Measurements from ENCODE around the gene PFKM.
"Not testable (repeated sequence)": the region's sequence is repeated elsewhere in the genome, so short reads cannot be mapped to it uniquely, and the experiment has no call there.

Gene PFKM

DNA sequence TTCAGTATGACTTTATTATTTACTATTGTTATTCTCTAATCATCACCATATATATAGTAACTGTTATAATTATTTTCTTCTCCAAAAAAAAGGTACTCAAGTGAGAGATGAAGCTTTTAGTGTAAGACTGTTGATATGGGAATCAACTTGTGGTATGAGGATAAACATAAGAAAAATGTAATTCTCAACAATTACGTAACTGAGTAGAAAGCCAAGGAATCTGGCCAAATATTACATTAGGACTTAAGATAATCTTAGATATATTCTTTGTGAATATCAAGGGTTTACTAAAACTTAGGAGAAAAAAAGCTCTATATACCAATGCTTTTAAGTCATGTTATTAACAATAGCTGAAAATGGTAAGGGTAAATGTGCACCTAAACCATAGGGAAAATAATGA lies 26.6 kb upstream of the PFKM start:
- Mint-ChIP-seq H3K4me1 (ENCODE audit: low read depth in 2 of 2) (no peaks in the 10 kb centered on the region), H3K36me3 (ENCODE audit: insufficient read depth) (peaks cover 73% of the 10 kb centered on the region), H3K27me3 (no peaks in the 10 kb centered on the region), H3K9me3 (no peaks in the 10 kb centered on the region), H3K4me3 (no peak overlapping the region), H3K27ac (no peak overlapping the region)
- ATAC-seq (replicated peaks) (no peak), DNase-seq (no peak)

DNA sequence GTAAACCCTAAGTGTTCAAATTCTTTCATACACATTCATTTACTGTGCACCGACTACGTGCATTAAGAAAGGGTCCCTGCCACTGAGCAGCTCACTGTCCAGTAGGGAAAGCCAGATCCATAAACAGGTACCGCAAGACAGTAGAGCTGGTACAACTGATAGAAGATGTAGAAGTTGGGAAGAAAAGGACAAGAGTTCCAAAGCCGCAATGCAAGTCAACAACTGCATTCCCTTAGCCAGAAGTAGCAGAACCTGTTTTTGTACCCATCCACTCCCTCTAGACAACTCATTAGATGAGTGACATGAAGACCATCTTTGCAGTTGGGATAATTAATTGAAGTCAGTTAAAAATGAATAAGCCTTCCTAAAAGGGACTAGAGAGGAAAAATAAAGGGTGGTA lies 14.6 kb upstream of the PFKM start:
- no peaks in the 10 kb centered on the region for H3K9me3 Mint-ChIP-seq
- peak overlapping the region; percentile 84 to 91 for H3K4me3 Mint-ChIP-seq
- H3K27ac Mint-ChIP-seq: peak overlapping the region; percentile 98 to 99
- DNase-seq (no peak), ATAC-seq (replicated peaks) (no peak)
- H3K27me3 Mint-ChIP-seq: no peaks in the 10 kb centered on the region
- H3K4me1 Mint-ChIP-seq (ENCODE audit: low read depth in 2 of 2): peaks cover 24 to 44% of the 10 kb centered on the region in 2 donors
- peaks cover 14% of the 10 kb centered on the region for H3K36me3 Mint-ChIP-seq (ENCODE audit: insufficient read depth)

DNA sequence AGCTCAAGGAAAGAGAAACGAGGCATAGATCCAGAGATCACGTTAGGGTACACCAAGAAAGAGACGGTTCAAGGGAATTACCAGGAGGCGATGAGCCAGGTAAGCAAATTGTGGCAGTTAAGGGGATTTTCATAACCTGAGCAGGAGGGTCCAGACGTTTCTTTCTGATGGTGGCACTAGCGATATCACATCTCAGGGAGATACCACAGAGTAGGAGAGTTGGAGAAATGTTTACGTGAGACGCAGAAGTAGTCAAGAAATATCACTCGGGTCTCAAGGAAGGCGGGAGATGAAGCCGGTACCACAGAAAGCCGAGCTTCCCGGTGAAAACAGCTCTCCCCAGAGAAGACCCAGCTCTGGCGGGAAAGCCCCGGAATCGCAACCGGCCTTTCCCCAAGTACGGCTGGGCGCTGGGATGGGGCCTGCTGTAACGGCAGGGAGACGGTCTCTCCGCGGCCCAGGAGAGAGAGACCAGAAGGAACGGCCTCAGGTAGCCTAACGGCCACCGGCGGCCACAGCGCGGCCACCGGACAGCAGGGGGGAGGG lies 13.8 kb upstream of the PFKM start:
- Mint-ChIP-seq H3K4me1 (ENCODE audit: low read depth in 2 of 2) (peaks cover 24 to 42% of the 10 kb centered on the region in 2 donors), H3K36me3 (ENCODE audit: insufficient read depth) (peaks cover 14% of the 10 kb centered on the region), H3K27me3 (no peaks in the 10 kb centered on the region), H3K4me3 (peak overlapping the region; percentile 84 to 91), H3K27ac (peak overlapping the region; percentile 98 to 99), H3K9me3 (no peaks in the 10 kb centered on the region)
- ATAC-seq (replicated peaks) (peak; percentile 55), DNase-seq (peak; percentile 54 to 57 (median 56))

DNA sequence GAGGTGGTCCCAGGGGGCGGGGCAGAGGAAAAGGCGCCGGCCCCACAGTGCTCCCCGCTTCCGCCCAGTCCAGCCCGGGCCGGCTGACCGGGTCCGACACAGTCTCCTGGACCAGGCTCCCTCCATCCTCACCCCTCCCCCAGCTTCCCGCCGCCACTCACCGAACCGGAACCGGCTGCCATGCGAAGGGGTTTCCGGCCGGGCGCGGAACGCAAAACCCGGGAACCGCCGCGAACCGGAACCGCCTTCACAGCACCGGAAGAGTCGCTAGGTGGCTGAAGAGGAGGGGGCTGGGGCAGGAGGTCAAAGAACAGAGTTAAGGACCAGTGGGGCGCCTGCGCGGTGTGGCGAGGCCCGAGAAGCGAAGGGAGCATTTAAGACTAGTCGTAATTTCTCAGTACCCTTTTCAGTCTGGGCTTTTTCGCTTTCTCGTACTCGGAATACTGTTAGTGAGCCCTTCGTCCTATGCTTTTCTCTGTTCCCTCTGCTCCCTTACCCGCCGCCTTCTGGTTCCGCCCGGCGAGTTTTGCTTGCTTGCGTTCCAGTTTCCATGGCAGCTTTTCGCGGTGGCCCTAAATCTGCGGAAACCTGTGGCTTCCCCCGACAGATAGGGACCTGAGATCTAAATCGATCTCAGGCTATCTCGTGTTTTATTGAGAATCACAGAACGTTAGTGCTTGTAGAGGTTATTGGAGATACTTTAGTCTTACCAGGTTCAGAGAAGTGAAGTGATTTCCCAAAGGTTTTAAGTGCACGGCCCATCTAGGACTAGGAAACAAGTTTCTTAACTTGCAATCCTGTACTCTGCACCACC lies 13.1 kb upstream of the PFKM start, which contains the start of gene SENP1:
Gene SENP1, minus strand, starts transcription at position 213 of the 814 bp plus-strand sequence. CDS start 4,607 bp downstream, outside the sequence.
- Mint-ChIP-seq H3K9me3 (no peaks in the 10 kb centered on the region), H3K4me3 (peak within 1 kb of the TSS; percentile 84 to 91), H3K36me3 (ENCODE audit: insufficient read depth) (peaks cover 11% of the 10 kb centered on the region), H3K27me3 (no peaks in the 10 kb centered on the region), H3K27ac (peak within 1 kb of the TSS; percentile 98 to 99), H3K4me1 (ENCODE audit: low read depth in 2 of 2) (peaks cover 24 to 42% of the 10 kb centered on the region in 2 donors)
- ATAC-seq (replicated peaks): peak; percentile 79
- DNase-seq: peak; percentile 87 to 92 (median 88)

DNA sequence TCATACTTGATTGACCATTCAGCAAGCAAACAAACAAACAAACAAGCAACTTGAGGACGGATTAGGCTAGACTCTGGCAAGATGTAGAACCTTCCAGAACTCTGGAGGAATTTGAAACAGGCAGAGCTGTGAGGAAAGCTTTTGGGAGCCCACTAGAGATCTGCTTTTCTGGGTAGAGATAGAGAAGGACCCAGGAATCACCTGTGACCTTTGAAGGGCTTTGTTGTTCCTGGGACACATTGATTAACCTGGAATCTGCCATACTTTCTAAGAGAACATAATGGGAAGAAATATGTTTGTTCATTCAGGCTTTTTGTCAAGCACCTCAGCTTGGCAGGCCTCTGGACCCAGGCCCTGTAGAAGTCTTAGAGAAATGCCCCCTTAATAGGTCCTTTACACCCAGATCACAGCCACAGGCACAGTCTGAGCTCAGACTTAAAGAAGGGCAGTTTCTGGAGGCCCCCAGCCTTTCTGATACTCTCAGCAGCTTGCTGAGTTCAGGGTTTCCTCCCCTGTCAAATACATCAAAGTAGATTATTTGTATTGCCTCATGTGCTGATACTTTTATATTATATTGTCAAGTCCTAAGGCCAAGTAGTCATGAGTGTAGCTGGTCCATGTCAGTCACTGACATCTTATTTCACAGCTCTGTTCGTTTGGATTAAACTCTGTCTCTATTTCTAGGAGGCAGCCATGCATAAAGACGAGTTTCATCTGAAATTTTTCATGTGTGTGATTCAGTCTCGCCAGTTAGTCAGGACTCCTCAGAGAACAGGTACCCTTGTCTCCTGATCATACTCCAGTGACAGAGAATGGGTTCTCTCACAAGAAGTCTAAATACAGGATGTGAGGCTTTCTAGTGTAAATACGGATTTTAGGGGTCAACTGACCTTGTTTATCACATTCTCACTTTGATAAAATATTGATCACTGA lies 12.2 kb upstream of the PFKM start:
- Mint-ChIP-seq H3K4me1 (ENCODE audit: low read depth in 2 of 2) (peaks cover 24 to 36% of the 10 kb centered on the region in 2 donors), H3K27ac (peak overlapping the region; percentile 98 to 99), H3K27me3 (no peaks in the 10 kb centered on the region), H3K4me3 (peak overlapping the region; percentile 84 to 91), H3K9me3 (no peaks in the 10 kb centered on the region), H3K36me3 (ENCODE audit: insufficient read depth) (peaks cover 11% of the 10 kb centered on the region)
- ATAC-seq (replicated peaks): no peak
- DNase-seq: no peak

DNA sequence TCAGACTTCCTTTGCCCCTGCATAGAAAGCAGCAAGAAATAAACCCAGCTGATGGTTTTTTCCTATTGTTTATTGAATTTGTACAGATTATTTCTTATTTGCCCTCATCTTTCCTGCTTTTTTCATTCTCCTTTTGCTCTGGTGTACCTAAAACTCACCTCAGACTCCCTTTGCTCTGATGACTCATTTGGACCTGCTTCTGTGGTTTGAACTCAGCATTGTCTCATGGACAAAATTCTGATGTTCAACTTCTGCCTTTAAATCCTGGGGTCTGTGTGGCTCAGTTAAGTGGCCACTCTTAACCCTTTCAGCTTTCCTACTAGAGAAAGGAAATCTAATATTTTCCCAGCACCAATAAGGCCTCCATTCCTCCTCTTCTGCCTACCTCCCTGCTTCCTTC lies 9.7 kb upstream of the PFKM start:
- peaks cover 18 to 26% of the 10 kb centered on the region in 2 donors for H3K4me1 Mint-ChIP-seq (ENCODE audit: low read depth in 2 of 2)
- peaks cover 11% of the 10 kb centered on the region for H3K36me3 Mint-ChIP-seq (ENCODE audit: insufficient read depth)
- ATAC-seq (replicated peaks) (no peak), DNase-seq (no peak)
- H3K27ac Mint-ChIP-seq: peak overlapping the region in 1 of 2 donors; percentile 9
- no peak overlapping the region for H3K4me3 Mint-ChIP-seq
- peaks cover 6 to 9% of the 10 kb centered on the region in 2 donors for H3K27me3 Mint-ChIP-seq
- no peaks in the 10 kb centered on the region for H3K9me3 Mint-ChIP-seq

DNA sequence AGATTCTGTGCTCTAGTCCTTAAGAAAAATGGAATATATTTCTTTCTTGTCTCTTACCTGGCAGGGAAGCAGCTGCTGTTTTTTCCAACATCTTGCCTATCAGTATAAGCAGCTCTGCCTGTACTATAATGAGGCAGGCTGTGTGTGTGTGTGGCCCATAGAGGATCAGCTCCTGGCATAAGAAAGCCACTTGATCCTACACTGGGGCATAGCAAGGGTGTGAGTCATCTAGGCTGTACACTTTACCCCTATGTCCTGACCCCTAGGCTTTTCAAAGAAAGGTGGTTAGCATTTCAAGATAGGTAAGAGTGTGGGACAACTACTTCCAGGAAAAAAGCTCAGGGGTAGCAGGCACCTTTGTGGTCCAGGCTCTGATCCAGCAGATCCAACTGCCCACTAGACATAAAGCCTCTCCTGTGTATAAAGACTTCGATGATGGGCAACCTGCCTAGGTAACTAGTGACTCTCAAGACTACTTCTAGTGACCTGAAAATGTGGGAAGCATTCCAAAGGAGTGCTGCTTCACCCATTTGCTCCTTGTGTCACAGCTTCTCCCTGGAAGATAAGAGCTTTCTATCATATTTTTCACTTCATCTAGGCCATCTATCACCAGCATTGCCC lies 8.4 kb upstream of the PFKM start:
- Mint-ChIP-seq H3K4me1 (ENCODE audit: low read depth in 2 of 2) (peaks cover 10 to 16% of the 10 kb centered on the region in 2 donors), H3K4me3 (no peak overlapping the region), H3K9me3 (no peaks in the 10 kb centered on the region), H3K27ac (no peak overlapping the region), H3K36me3 (ENCODE audit: insufficient read depth) (peaks cover 5% of the 10 kb centered on the region), H3K27me3 (peaks cover 19 to 21% of the 10 kb centered on the region in 2 donors)
- no peak for DNase-seq
- ATAC-seq (replicated peaks): no peak

DNA sequence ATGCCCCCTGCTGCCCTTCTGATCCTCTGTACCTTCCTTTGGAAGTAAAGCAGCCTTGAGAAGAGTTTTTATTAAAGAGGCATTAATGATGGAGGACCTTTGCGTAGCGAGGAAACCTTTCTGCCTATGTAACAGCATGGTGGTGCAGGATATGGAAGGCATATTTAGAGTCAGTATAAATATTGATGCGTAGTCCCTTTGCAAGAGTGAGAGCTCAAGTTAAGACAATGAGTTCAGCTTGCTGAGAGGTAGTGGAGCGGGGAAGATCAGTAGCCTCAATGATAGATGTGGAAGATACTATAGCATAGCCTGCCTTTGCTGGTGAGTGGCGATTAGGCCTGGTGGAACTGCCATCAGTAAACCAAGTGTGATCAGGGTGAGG lies 7.9 kb upstream of the PFKM start:
- not testable (repeated sequence) for H3K4me3 Mint-ChIP-seq; H3K27ac Mint-ChIP-seq; H3K9me3 Mint-ChIP-seq; DNase-seq; H3K36me3 Mint-ChIP-seq (ENCODE audit: insufficient read depth); ATAC-seq (replicated peaks)
- Mint-ChIP-seq H3K27me3 (peaks cover 24 to 26% of the 10 kb centered on the region in 2 donors), H3K4me1 (ENCODE audit: low read depth in 2 of 2) (peaks cover 8 to 16% of the 10 kb centered on the region in 2 donors)

DNA sequence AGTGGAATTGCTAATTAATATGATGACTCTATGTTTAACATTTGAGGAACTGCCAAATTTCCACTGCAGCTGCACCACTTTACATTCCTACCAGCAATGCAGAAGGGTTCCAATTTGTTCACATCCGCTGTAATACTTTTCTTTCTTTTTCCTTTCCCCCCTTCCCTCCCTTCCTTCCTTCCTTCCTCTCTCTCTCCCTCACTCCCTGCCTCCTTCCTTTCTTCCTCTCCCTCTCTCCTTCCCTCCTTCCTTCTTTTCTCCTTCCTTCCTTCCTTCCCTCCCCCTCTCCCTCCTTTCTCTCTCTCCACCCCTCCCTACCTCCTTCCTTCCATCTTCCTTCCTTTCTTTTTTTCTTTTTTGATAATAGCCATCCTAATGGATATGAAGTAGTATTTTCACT lies 3.2 kb upstream of the PFKM start:
- ATAC-seq (replicated peaks) (no peak), DNase-seq (no peak)
- H3K27me3 Mint-ChIP-seq: peaks cover 28 to 47% of the 10 kb centered on the region in 2 donors
- peaks cover 13 to 14% of the 10 kb centered on the region in 2 donors for H3K4me1 Mint-ChIP-seq (ENCODE audit: low read depth in 2 of 2)
- H3K9me3 Mint-ChIP-seq: no peaks in the 10 kb centered on the region
- H3K36me3 Mint-ChIP-seq (ENCODE audit: insufficient read depth): no peaks in the 10 kb centered on the region
- no peak overlapping the region for H3K27ac Mint-ChIP-seq
- no peak overlapping the region for H3K4me3 Mint-ChIP-seq

DNA sequence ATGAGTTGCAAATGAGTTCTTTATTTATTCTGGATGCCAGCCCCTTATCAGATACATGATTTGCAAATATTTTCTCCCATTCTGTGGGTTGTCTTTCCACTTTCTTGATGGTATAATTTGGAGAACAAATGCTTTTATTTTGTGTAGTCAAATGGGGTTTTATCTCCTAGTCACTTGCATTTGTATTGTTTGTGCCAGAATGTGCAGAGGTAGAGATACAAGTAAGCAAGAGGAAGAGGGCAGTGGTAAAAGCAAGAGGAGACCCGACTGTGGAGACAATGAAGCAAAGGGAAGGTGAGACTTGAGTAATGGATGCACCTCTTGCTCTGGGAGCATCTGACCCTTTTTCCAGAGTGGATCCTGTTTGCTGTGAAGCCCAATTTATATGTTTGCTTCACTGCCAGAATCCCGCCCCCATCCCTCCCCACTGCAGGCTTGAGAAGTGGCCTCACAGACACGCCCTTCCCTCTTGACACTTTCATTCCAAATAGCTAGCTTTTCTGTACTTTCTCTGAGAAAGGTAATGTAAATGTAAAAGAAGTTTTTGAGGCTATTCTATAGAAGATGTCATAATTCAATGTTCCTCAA lies 786 bp upstream of the PFKM start:
- ATAC-seq (replicated peaks) (no peak), DNase-seq (no peak)
- Mint-ChIP-seq H3K36me3 (ENCODE audit: insufficient read depth) (no peaks in the 10 kb centered on the region), H3K4me3 (peak overlapping the region; percentile 92 to 97), H3K27ac (peak overlapping the region; percentile 76 to 92), H3K9me3 (no peaks in the 10 kb centered on the region), H3K27me3 (peaks cover 28 to 47% of the 10 kb centered on the region in 2 donors), H3K4me1 (ENCODE audit: low read depth in 2 of 2) (peaks cover 13 to 14% of the 10 kb centered on the region in 2 donors)

DNA sequence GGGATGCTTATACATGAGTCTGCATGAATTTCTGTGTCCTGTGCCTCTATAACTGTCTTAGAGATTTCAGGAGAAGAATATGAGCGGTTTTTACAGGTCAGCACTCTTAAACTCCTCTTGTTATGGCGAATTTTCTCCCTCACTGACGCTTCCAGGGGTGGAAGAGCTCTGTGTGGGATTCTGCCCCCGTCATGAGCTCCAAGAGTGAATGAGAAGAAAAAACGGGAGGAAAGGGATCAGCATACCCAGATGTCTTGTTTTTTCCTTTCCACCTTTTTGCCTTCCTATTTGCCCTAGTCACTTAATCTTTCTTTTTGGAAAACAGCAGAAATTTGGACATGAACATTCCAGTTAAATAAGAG lies 651 bp downstream of the PFKM start:
- no peak for ATAC-seq (replicated peaks)
- Mint-ChIP-seq H3K4me3 (peak overlapping the region; percentile 92 to 97), H3K27ac (no peak overlapping the region), H3K27me3 (peaks cover 18 to 34% of the 10 kb centered on the region in 2 donors), H3K9me3 (no peaks in the 10 kb centered on the region), H3K4me1 (ENCODE audit: low read depth in 2 of 2) (peaks cover 13 to 14% of the 10 kb centered on the region in 2 donors), H3K36me3 (ENCODE audit: insufficient read depth) (no peaks in the 10 kb centered on the region)
- DNase-seq: no peak

DNA sequence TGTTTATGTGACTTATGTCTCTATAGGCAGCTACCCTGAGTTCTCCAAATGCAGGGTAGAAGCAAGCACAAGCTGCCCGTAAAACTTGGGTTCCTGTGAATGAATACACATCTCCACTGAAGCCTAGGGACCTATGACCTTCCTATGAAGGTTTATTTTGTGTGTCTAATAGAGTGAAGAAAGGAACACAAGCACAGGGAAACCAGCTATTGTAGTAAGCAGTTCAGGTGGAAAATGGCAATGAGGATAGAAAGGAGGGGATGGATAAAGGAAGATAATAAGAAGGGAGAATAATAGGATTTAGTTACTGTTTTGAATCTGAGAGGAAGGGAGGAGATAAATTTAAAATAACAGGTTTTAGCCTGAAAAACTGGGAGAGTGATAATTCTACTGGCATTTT lies 2.4 kb downstream of the PFKM start:
- ATAC-seq (replicated peaks): no peak
- peaks cover 13 to 14% of the 10 kb centered on the region in 2 donors for H3K4me1 Mint-ChIP-seq (ENCODE audit: low read depth in 2 of 2)
- H3K27ac Mint-ChIP-seq: no peak overlapping the region
- DNase-seq: no peak
- H3K9me3 Mint-ChIP-seq: no peaks in the 10 kb centered on the region
- peaks cover 2% of the 10 kb centered on the region for H3K36me3 Mint-ChIP-seq (ENCODE audit: insufficient read depth)
- no peak overlapping the region for H3K4me3 Mint-ChIP-seq
- peaks cover under 1 to 20% of the 10 kb centered on the region in 2 donors for H3K27me3 Mint-ChIP-seq

Measured in effector memory CD8-positive, alpha-beta T cell (primary cell).